ENCODE data around the gene HNRNPH3.

DNA sequence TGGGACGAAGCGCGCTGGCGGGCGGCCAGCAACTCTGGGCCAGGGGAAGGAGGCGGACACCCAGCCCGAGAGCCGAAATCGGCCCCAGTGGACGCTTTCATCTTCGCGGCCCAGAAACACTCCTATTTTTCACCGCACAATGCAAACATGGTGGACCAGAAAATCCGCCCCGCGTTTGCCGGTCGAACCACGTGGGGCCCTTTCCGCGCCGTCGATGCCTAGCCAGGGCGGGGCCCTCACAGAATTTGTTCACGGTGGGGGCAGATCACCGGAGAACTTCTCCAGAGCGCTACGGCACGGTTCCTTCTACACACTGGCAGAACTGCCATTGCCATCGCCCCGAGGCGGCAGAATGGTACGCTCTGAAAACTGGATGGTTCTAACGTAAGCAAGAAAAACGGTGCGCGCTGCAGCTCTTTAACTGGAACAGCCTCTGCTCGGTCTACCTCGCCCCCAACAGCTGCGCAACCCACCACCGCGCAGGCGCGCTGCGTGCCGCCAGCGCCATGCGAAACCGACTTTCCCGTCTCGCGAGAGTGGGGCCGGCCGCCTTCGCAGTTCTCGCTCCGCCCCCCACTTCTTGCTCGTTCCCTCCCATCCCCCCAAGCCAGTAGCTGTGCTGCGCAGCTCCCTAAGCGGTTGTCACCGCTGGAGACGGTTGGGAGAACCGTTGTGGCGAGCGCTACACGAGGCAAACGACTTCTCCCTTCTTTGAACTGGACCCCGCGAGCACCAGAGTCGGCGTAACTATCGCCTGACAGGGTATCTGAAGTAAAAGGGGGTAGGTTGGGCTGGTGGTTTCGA lies at the start of gene HNRNPH3:
- TF ChIP-seq POLR2A (IDR thresholded peaks at IDR 0.05) (peak; percentile 97), CTCF (IDR thresholded peaks at IDR 0.05) (peak in 1 of 3 experiments; percentile 2)

All from testis (tissue), 2 donors.